ENCODE data around the gene PRKAB1. TPM values are rescaled to one million over a fixed set of nuclear protein-coding genes. Genes with fewer than 3 reads are reported as not detected.

PRKAB1 gene
- total RNA-seq, 2 donors from 2014 or later, result 28.8 to 32.0 TPM

- Histone ChIP-seq H3K9ac (ENCODE audit: extremely low read depth, low read length, poor library complexity, severe bottlenecking) (no peak overlapping the region), H3K27me3 (ENCODE audit: control insufficient read depth, insufficient read depth, low read length, poor library complexity, severe bottlenecking) (no peaks in the 10 kb centered on the region), H3K36me3 (ENCODE audit: control insufficient read depth, insufficient read depth, low read length) (peaks cover 75% of the 10 kb centered on the region), H3K27ac (ENCODE audit: low read depth, low read length) (no peak overlapping the region), H3K4me1 (ENCODE audit: control insufficient read depth, insufficient read depth, low read length) (no peaks in the 10 kb centered on the region), H3K9me3 (ENCODE audit: control insufficient read depth, low read length) (no peaks in the 10 kb centered on the region), H3K4me3 (ENCODE audit: low read length) (no peak overlapping the region)
- TF ChIP-seq CTCF (conservative IDR thresholded peaks at IDR 0.05), result no peak
- DNase-seq, result no peak
- WGBS, 2 experiments (ENCODE audit: insufficient coverage in 1 of 2, insufficient read length in 1 of 2), result 95 to 96% methylated on average over 8 to 9 of the region's 9 CpGs
- H3K4me3 Mint-ChIP-seq, result no peak overlapping the region
- peak overlapping the region; percentile 12 for H3K27ac Mint-ChIP-seq
- peaks cover 18% of the 10 kb centered on the region for H3K4me1 Mint-ChIP-seq
- H3K27me3 Mint-ChIP-seq (ENCODE audit: insufficient read depth), result no peaks in the 10 kb centered on the region
- peaks cover 67% of the 10 kb centered on the region for H3K36me3 Mint-ChIP-seq (ENCODE audit: low read depth)
- no peaks in the 10 kb centered on the region for H3K9me3 Mint-ChIP-seq
These were observed 14.1 kb downstream of the PRKAB1 start for GRCh38 chr12:119681728-119682638.

GRCh38 chr12:119682639-119683252 lies 14.8 kb downstream of the PRKAB1 start:
- Histone ChIP-seq H3K9me3 (ENCODE audit: control insufficient read depth, low read length) (no peaks in the 10 kb centered on the region), H3K36me3 (ENCODE audit: control insufficient read depth, insufficient read depth, low read length) (peaks cover 70% of the 10 kb centered on the region), H3K27me3 (ENCODE audit: control insufficient read depth, insufficient read depth, low read length, poor library complexity, severe bottlenecking) (no peaks in the 10 kb centered on the region), H3K4me3 (ENCODE audit: low read length) (no peak overlapping the region), H3K4me1 (ENCODE audit: control insufficient read depth, insufficient read depth, low read length) (no peaks in the 10 kb centered on the region), H3K27ac (ENCODE audit: low read depth, low read length) (no peak overlapping the region), H3K9ac (ENCODE audit: extremely low read depth, low read length, poor library complexity, severe bottlenecking) (no peak overlapping the region)
- WGBS, 2 experiments (ENCODE audit: insufficient coverage in 1 of 2, insufficient read length in 1 of 2), result 89 to 92% methylated on average over 2 to 3 of the region's 3 CpGs
- no peak for DNase-seq
- Mint-ChIP-seq H3K27ac (no peak overlapping the region), H3K4me1 (peaks cover 18% of the 10 kb centered on the region), H3K36me3 (ENCODE audit: low read depth) (peaks cover 67% of the 10 kb centered on the region), H3K27me3 (ENCODE audit: insufficient read depth) (no peaks in the 10 kb centered on the region), H3K4me3 (no peak overlapping the region), H3K9me3 (no peaks in the 10 kb centered on the region)
- no peak for TF ChIP-seq CTCF (conservative IDR thresholded peaks at IDR 0.05)

GRCh38 chr12:119683413-119683812 lies 15.5 kb downstream of the PRKAB1 start:
- no peak overlapping the region for H3K27ac ChIP-seq (ENCODE audit: low read depth, low read length)
- Mint-ChIP-seq H3K9me3 (no peaks in the 10 kb centered on the region), H3K4me1 (peaks cover 16% of the 10 kb centered on the region), H3K36me3 (ENCODE audit: low read depth) (peaks cover 66% of the 10 kb centered on the region), H3K4me3 (no peak overlapping the region), H3K27me3 (ENCODE audit: insufficient read depth) (no peaks in the 10 kb centered on the region), H3K27ac (no peak overlapping the region)
- TF ChIP-seq CTCF (conservative IDR thresholded peaks at IDR 0.05), result no peak
- H3K27me3 ChIP-seq (ENCODE audit: control insufficient read depth, insufficient read depth, low read length, poor library complexity, severe bottlenecking), result no peaks in the 10 kb centered on the region
- DNase-seq, result no peak
- H3K9me3 ChIP-seq (ENCODE audit: control insufficient read depth, low read length), result no peaks in the 10 kb centered on the region
- no peaks in the 10 kb centered on the region for H3K4me1 ChIP-seq (ENCODE audit: control insufficient read depth, insufficient read depth, low read length)
- 90 to 95% methylated on average over 2 to 6 of the region's 6 CpGs for WGBS, 2 experiments (ENCODE audit: insufficient coverage in 1 of 2, insufficient read length in 1 of 2)
- H3K9ac ChIP-seq (ENCODE audit: extremely low read depth, low read length, poor library complexity, severe bottlenecking), result no peak overlapping the region
- H3K4me3 ChIP-seq (ENCODE audit: low read length), result no peak overlapping the region
- peaks cover 64% of the 10 kb centered on the region for H3K36me3 ChIP-seq (ENCODE audit: control insufficient read depth, insufficient read depth, low read length)
